IPS DF 4.7 (cell line): ENCODE measurements around the gene HTT.

Source experiments
- DNase-seq: peaks from one replicate; pipeline ENCODE4 v3.0.0-alpha.2; 2013; ENCODE audit warnings: low spot score; ENCODE audit errors: extremely low read depth

Gene HTT

DNA sequence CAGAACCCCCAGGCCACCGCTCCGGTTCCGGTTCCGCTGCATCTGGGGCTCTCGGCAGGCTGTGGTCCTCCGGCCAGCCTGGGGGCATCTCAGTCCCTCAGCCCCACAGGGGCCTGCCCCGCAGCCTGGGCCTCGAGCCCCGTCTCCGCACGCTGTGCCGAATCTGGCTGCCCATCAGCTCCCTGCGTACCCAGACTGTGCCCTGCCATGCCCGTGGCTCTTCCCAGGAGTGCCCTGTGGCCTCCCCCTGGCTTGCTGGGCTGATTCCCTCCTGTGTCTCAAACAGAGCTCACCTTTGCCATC lies 173.6 kb downstream of the HTT start:
- no peak for DNase-seq

DNA sequence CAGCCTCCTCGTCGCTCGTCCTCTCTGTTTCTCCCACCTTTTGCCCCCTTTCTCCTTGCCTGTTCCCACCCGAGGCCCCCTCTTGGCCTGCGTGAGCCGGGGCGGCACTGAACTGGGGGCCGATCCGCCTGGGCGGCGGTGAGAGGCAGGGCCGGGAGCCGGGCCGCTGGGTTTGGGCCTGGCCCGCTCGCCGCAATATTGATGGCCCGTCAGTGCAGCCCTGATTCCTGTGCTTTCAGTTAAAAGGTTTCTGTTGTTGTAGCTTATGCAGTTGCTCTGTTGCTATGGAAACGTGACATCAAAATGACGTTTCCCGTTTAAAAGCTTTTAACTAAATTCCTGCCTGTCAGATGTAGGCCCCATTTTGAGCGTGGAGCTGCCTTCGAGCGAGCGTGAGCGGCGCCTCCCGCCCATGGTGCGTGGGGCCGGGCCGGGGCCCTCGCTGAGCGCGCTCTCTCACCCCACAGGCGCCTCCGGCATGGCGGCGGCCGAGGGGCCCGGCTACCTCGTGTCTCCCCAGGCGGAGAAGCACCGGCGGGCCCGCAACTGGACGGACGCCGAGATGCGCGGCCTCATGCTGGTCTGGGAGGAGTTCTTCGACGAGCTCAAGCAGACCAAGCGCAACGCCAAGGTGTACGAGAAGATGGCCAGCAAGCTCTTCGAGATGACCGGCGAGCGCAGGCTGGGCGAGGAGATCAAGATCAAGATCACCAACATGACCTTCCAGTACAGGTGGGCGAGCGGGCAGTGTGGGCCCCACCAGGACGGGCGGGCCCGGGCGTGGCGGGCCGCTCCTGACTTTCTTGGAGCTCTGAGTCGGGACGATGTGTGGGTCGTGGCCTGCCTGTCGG lies 174.6 kb downstream of the HTT start, which contains the start of gene MSANTD1:
Gene MSANTD1 (plus strand): TSS at position 349 of the 851 bp plus-strand sequence. CDS start 64 bp downstream, at position 413.
- DNase-seq, result no peak

DNA sequence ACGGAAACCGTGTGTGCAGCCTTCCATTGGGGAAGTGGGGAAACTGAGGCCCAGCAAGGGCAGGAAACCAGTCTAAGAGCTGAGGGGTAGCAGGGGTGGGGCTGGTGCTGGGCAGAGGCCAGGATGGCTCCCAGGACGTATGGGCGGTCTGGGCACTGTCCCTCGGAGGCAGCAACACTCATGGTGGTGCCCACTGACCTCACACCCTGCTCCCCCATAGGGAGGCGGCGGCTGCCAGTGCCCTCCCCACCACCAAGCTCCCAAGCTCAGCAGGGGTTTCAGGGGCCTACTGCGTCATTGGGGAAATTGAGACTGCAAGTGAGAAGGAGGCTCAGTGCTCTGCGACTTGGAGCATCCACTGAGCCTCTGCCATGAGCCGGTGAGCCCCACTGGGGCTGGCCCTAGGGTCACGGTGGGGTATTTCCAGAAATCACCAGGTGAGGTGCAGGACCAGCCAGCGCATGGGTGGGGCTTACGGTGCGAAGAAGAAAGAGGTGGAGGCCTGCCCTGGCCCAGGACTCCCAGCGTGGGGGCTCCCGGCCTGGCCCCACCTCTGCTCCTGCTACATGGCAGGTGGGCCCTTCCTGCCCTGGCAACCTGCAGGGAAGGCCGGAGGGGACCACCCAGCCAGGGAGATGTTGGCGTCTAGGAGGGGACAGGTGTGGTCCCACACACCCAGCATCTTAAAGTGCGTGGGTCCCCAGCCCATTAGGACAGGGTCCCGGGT lies 175.4 kb downstream of the HTT start:
- no peak for DNase-seq

DNA sequence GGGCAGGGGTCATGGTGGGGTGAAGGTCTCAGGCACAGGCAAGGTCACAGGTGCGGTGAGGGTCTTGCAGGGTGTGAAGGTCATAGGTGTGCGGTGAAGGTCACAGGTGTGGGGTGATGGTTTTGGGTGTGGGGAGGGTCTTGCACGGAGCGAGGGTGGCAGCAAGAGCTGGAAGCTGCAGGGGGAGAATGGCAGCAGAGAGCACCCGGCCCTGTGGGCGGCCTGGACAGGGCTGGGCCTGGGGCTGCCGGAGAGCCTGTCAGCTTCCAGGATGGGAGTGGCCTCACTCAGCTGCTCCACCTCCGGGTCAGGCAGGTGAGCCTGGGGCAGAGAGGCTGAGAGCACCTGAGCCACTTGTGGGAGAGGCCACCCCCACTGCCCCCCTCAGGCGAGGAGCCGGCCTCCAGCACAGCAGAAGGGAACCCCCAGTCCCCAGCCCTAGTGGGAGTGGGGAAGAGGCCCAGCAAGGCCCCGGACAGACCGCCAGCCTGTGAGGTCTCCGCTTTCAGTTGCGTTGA lies 176.0 kb downstream of the HTT start:
- no peak for DNase-seq

DNA sequence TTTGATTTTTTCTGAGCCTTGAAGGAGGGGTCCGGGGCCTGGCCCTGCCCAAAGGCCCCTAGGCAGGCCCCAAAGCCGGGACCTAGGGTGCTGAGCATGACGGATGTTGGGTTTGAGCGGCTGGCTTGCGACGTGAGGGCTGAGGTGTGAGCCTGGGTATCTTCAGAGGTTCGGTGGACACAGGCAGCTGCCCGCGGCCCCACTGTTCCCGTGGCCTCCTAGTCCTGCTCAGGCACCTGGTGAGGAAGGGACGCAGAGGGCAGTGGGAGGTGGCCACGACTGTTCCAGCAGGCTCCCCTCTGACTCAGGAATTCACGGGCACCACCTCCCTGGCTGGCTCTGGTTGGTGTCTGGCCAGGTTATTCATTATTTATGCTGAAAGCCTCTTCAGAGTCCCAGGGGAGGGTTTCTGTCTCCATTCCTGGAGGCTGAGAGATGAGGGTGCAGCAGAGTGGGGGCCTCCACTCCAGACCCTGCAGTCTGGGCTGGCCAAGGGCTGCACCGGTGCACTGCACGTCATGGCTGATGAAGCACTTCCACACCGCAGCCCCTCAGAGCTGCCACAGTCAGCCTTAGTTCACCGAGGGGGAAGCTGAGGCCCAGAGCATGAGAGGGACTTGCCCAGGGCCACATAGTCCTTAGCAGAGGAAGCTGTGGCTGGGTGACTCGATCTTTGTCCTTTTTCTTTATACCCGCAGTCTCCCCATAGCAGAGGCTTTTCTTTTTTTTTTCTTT lies 176.6 kb downstream of the HTT start:
- no peak for DNase-seq

DNA sequence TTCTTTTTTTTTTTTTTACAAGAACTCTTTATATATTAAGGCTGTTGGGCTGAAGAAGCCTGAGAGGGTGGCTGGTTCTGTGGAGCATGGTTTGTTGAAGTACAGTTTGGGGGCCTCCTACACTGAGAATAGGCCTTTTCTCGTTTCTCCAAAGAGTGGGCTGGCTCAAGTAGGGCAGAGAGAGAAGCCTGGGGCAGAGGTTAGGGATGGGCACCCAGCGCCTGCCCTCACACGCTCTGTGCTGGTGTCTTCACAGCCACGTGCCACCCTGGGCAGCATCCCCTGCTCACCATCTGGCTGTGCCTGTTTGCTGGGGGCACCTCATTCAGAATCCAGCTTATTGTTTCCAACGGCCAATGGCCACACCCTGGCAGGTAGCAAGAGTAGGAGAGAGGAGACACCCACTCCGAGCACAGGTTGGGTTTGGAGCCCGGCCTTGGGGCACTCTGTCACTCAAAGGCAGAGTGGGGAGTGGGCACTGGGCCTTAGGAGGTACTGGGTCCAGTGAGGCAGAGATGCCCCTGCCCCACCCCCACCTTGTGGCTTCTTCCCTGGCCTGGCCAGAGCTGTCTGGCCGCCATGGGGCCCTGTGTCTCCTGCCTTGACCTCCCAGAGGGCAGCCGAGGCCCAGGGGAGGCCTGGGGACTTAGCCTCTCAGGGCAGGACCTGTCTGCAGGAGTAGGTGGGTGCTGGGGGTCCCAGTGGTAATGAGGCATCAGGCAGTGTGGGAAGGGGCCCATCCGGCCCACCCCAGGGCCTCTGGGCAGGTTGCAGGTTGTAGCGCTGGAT lies 177.4 kb downstream of the HTT start:
- no peak for DNase-seq

DNA sequence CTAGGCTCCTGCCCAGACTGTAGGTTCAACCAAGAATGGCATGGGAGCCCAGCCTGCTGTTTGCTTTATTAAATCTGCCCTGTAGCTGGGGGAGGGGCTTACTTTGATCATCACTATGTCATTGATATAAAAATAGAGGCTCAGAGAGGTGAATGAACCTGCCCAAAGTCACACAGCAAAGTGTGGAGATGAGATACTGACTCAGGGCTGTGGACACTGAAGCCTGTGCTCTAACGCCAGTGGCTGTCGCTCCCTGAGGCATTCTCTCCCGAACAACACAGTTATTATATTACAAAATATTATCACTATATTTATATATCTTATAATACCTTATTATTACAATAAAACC lies 178.0 kb downstream of the HTT start:
- DNase-seq, result no peak

DNA sequence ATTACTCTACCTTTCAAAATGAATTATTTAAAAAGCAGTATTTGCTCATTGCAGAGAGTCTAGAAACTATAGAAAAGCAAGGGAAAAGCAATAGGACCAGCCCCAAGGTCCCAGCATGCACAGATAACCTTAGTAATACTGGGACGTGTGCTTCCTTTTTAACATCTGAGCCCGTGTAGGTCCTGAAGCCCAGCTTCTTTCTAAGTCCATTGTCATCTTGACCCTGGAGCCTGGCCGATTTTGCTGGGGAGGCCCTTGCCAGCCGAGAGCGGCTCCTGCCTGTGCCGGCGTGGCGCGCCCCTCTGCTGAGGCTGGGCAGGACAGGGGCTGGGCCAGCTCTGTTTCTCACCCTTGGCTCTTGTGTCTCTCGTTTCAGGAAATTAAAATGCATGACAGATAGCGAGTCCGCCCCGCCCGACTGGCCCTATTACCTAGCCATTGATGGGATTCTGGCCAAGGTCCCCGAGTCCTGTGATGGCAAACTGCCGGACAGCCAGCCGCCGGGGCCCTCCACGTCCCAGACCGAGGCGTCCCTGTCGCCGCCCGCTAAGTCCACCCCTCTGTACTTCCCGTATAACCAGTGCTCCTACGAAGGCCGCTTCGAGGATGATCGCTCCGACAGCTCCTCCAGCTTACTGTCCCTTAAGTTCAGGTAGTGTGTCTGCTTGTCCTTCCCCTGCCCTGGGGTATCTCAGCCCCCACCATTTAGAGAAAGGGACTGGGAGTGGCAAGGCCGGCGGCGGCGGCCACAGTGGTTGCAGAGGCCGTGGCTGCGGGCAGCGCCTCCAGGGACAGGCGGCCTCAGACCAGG lies 178.6 kb downstream of the HTT start:
- no peak for DNase-seq

DNA sequence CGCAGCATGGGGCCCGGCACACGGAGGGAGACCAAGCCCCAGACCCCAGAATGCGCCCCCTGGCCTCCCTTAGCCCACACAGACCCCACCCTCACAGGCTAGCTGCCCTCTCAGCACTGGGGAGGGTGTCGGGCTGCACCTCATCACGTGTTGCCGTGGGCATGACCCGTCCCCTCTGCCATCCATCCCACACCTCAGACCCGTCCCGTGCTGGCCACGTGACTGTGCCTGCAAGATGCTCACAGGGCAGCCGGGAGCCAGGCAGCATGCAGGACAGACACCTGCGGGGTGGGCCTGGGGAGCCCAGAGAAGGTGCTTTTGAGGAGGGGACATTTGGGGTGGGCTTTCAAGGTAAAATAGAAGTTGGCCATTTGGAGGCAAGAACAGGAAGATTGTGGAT lies 179.3 kb downstream of the HTT start:
- DNase-seq, result no peak

DNA sequence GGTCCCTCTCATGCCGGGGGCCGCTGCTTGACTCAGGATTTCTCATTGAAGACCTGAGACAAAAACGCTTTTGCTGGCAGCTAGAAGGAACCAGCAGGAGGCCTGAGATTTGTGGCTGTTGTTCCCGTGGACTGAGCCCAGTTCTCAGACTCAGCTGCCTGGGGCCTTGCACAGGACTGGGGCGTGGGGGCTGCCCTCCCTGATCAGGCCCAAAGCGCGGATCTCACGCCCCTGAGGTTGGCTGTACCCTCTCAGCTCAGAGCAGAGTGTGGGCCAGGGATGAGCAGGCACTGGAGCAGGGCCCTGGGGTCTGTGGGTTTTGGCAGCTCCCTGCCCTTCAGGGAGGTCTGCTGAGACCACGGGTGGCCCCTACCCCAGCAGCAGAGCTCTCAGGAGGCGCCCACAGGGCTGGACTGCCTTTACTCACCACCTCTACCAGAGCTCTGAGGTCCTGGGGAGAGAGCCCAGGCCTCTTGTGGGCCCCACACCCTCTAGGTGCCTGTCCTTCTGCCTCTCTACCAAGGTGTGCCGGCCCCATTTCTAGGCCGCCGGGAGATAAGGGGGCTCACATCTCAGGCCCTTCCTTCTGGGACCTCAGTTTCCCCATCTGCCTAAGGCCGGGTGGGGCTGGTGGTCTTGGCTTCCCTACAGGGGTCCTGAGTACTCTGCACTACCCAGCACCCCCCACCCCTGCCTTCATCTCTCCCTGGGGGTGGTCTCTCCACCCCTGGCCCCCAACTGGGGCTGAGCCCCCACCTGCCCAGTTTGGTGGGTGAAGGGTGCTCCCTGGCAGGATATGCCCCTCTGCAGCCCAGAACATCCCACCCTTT lies 180.0 kb downstream of the HTT start:
- no peak for DNase-seq

DNA sequence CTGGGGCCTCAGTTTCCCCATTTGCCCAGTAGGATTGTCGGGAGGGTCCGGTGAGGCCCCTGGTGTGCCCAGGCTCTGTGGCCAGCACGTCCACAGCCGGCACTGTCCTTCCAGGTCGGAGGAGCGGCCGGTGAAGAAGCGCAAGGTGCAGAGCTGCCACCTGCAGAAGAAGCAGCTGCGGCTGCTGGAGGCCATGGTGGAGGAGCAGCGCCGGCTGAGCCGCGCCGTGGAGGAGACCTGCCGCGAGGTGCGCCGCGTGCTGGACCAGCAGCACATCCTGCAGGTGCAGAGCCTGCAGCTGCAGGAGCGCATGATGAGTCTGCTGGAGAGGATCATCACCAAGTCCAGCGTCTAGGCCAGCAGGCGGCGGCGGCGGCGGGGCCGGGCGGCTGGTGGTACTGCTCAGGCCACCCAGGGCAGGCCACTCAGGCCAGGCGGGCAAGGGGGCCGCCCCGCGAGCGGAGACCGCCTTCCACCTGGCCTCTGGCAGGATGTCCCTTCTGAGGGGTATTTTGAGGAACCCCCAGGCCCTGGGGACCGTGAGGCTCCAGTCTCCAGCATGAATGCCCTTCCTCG lies 181.2 kb downstream of the HTT start:
- no peak for DNase-seq

DNA sequence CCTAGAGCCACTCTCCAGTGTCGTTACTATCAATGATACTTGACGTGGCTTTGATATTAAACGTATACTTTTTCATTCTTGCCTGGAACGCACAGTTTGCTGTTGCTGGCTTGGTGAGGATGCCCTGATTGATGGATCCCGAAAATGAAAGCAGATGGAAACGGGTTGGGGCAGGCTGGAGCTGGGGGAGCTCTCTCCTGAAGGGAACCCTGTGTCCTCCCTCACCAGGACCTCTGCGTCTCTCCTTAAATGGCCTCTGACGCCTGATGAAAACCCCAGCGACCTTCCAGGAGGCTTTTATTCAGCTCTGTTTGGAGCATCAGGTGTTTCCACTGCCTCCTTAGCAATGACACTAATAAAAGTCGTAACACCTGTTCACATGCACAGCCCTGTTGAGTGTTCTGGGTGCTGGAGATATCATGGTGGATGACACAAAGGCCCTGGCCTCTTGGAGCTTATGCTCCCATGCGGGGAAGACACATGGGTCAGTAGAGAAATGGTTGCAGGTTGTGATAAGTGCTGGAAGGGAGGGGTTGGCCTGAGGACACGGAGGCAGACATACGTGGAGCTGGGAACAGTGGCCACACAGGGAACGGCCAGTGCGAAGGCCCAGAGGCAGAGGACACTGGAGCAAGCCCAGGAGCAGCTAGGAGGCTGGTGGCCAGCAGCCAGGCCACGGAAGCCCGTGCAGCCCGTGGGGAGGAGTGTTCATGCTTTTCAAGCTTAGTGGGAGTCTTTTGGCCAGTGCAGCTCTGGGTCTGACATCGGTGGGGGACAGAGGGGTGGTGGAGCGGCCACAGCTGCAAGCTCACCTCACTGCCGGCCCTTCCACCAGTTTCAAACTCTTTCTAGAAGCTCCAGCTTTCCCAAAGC lies 182.0 kb downstream of the HTT start:
- DNase-seq, result no peak

DNA sequence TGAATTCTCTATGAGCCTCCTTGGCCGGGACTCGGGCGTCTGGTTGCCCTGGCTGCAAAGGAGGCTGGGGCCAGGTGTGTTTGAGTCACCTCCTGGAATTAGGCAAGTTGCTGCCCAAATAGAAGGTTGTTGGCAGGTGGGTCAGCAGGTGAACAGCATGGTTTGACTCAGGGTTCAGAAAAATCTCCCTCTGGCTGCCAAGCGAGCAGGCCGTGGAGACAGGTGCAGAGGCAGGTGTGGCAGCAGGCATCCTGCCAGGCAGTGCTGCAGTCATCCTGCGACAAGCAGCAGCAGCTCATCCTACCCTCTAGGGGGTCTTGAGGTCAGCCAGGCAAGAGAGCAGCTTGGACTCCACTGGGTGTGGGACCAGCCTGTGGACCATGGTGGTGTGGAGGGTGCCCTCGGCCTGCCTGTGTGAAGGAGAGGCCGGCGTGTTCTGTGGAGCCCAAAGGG lies 182.6 kb downstream of the HTT start:
- no peak for DNase-seq

DNA sequence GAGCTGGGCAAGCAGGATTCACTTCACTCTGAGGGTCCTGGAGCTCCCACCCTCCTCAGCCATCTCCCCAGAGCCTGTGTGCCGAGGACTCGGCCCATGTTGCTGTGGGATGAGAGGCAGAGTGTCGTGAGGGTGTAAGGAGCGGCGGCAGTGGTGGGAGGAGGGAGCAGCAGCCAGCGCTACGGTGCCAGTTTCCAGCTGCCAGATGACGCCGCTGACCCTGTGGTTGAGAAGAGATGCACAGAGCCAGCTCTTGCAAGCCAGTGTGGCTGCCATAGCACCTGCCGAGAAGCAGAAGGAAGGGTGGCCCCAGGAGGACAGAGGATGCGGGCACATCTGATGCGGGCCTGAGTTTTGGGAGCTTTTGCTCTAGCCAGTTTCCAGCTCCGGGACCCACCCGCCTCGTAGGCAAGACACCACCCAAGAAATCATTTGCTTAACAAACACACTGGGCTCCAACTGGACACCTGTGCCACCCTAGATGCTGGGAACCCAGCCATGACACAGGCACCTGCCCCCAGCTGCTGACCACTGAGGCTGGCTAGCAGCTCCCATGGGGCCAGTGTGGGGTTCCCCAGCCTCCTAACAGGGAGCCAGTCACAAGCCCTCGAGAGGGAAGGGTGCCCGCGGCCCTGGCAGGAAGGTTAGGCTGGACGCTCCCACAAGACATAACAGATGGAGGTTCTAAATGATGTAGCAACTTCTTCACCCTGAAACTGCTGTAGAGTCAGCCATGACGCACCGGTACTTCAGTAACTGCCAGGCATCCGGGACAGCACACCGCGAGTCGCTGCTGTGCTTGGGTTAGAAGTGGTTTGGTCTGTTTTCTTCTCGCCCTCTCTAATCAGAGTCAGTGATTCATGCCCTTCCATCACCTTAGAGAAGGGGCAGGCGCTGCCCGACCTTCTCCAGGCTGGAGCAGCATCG lies 183.3 kb downstream of the HTT start:
- no peak for DNase-seq

DNA sequence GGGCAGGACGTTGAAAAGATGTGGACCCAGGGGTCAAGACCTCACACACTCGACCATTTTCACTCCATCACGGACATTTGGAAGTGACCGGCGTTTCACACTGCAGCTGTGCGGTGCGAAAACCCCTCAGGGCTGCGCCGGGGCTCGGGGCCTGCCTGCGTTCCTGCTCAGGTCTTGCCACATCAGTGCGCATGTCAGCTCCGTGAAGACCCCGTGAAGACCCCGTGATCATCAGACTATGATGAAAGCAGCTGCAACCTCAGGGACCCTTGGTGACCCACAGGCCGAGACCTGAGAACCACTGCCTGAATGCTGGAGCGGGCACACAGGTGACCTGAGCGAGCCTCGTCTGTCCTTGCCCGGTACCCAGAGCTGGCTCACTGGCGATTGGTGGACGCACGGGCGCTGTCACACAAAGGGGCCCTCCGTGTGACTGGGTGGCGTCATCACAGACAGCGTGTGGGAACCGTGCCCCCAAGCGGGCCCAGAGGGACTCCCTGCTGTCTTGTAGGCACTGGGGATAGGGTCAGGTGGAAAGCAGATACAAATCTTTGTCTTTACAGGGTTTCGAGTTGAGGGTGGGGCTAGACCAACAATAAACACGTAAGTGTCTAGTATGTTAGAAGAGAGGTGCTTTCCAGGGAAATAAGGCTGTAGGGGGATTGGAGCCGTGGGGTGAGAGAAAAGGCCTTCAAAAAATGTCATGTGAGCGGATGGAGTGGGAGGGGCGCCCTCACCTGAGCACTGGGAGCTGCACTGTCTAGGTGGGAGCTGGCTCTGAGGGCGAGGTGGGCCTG lies 187.1 kb downstream of the HTT start:
- no peak for DNase-seq
